CD14-positive monocyte (primary cell): ENCODE measurements around the gene ZNF668. TPM values are rescaled to one million over a fixed set of nuclear protein-coding genes. Genes with fewer than 3 reads are reported as not detected.

Experiments
- DNase-seq, 3 donors: peaks; one replicate each; pipeline ENCODE4 v3.0.0-alpha.2; 2011 to 2022
- H2AFZ ChIP-seq: 2 replicates; pipeline ENCODE4 v1.6.0; 2012; ENCODE audit warnings: mild to moderate bottlenecking, low read depth, low read length, inconsistent platforms; ENCODE audit not compliant: insufficient read depth, poor library complexity, severe bottlenecking
- H3K27ac ChIP-seq, 2 donors: 1 replicate in 1 of 2; 2 replicates in 1 of 2; pipeline ENCODE4 v1.5.1; 2012 to 2013; ENCODE audit warnings: low read length in 2 of 2, control low read depth in 1 of 2, inconsistent platforms in 1 of 2, low read depth in 1 of 2, mild to moderate bottlenecking in 1 of 2
- H3K27me3 ChIP-seq, 2 donors: one replicate each; pipeline versions ENCODE4 v1.6.0 to v1.6.1; 2011 to 2013; ENCODE audit warnings: low read length in 2 of 2; ENCODE audit not compliant: control insufficient read depth in 2 of 2, insufficient read depth in 2 of 2
- H3K36me3 ChIP-seq, 2 donors: replicated peaks in 1 of 2; 1 replicate in 1 of 2; 2 replicates in 1 of 2; pipeline versions ENCODE4 v1.5.1 to v1.6.1; 2012 to 2013; ENCODE audit warnings: low read length in 2 of 2, control low read depth in 1 of 2, inconsistent platforms in 1 of 2, mild to moderate bottlenecking in 1 of 2; ENCODE audit not compliant: insufficient read depth in 2 of 2, control insufficient read depth in 1 of 2
- H3K4me1 ChIP-seq, 2 donors: 1 replicate in 1 of 2; 2 replicates in 1 of 2; pipeline versions ENCODE4 v1.5.1 to v1.6.1; 2012 to 2013; ENCODE audit warnings: low read length in 2 of 2, control low read depth in 1 of 2, inconsistent platforms in 1 of 2, mild to moderate bottlenecking in 1 of 2, moderate library complexity in 1 of 2; ENCODE audit not compliant: insufficient read depth in 2 of 2, control insufficient read depth in 1 of 2
- H3K4me2 ChIP-seq: replicated peaks from 2 replicates; pipeline ENCODE3; 2012; ENCODE audit warnings: low read length, moderate library complexity, mild to moderate bottlenecking; ENCODE audit not compliant: poor library complexity, severe bottlenecking; ENCODE audit errors: extremely low read depth
- H3K4me3 ChIP-seq, 3 experiments: fragments of 200-600 bp in 1 of 3; sonication (generic) in 1 of 3; replicated peaks in 1 of 3; 1 replicate in 2 of 3; 2 replicates in 1 of 3; pipeline ENCODE4 v1.5.1; 2011 to 2013; ENCODE audit warnings: low read length in 3 of 3, mild to moderate bottlenecking in 3 of 3, control low read depth in 2 of 3, low read depth in 2 of 3, inconsistent platforms in 1 of 3, moderate library complexity in 1 of 3
- H3K79me2 ChIP-seq: 2 replicates; pipeline ENCODE4 v1.6.0; 2012; ENCODE audit warnings: mild to moderate bottlenecking, control low read depth, inconsistent platforms, low read length, moderate library complexity; ENCODE audit not compliant: insufficient read depth
- H3K9ac ChIP-seq: 2 replicates; pipeline ENCODE4 v1.6.0; 2017; ENCODE audit warnings: low read length, mild to moderate bottlenecking; ENCODE audit not compliant: insufficient read depth, poor library complexity, severe bottlenecking
- H3K9me3 ChIP-seq, 2 donors: replicated peaks in 1 of 2; 1 replicate in 1 of 2; 2 replicates in 1 of 2; pipeline versions ENCODE4 v1.5.1 to v1.6.1; 2012 to 2013; ENCODE audit warnings: low read length in 2 of 2, control low read depth in 1 of 2; ENCODE audit not compliant: control insufficient read depth in 1 of 2, insufficient read depth in 1 of 2
- H4K20me1 ChIP-seq: 2 replicates; pipeline ENCODE4 v1.6.0; 2012; ENCODE audit warnings: mild to moderate bottlenecking, low read length, control low read depth, moderate library complexity; ENCODE audit not compliant: insufficient read depth
- H3K27ac Mint-ChIP-seq, 7 donors: one replicate each; pipeline ENCODE4 v1.8.0; 2020; ENCODE audit warnings: mild to moderate bottlenecking in 7 of 7, mixed read lengths in 7 of 7, moderate library complexity in 6 of 7, inconsistent platforms in 2 of 7
- H3K27me3 Mint-ChIP-seq, 3 donors: one replicate each; pipeline ENCODE4 v1.8.0; 2021 to 2022; ENCODE audit warnings: low read depth in 3 of 3, mild to moderate bottlenecking in 3 of 3, mixed read lengths in 3 of 3, moderate library complexity in 3 of 3, inconsistent platforms in 1 of 3
- H3K36me3 Mint-ChIP-seq, 2 donors: one replicate each; pipeline ENCODE4 v1.8.0; 2020; ENCODE audit warnings: mixed read lengths in 2 of 2, inconsistent platforms in 1 of 2, mild to moderate bottlenecking in 1 of 2
- H3K4me1 Mint-ChIP-seq: one replicate; pipeline ENCODE4 v1.8.0; 2020; ENCODE audit warnings: mild to moderate bottlenecking, mixed read lengths
- H3K4me3 Mint-ChIP-seq, 2 donors: one replicate each; pipeline ENCODE4 v1.8.0; 2020; ENCODE audit warnings: mild to moderate bottlenecking in 2 of 2, mixed read lengths in 2 of 2, moderate library complexity in 1 of 2
- H3K9me3 Mint-ChIP-seq, 7 donors: one replicate each; pipeline ENCODE4 v1.8.0; 2020 to 2022; ENCODE audit warnings: mixed read lengths in 7 of 7, mild to moderate bottlenecking in 6 of 7, moderate library complexity in 6 of 7, inconsistent platforms in 2 of 7
- CTCF ChIP-seq: fragments of 200-600 bp; IDR thresholded peaks from one replicate; pipeline ENCODE4 v1.8.0; 2022; ENCODE audit warnings: antibody characterized with exemption, mild to moderate bottlenecking
- WGBS: methylation state at CpG from one replicate; pipeline ENCODE4 v1.1.5; 2013; ENCODE audit warnings: missing lambda C conversion rate; ENCODE audit not compliant: insufficient coverage; 5-methylcytosine and 5-hydroxymethylcytosine counted together
- intact Hi-C, 2 donors: fragments of 100-400 bp; cut with micrococcal nuclease; formaldehyde crosslinking; loops; one replicate each; pipeline versions ENCODE4 v1.15.0 to v1.15.1; 2023
- polyA plus RNA-seq, 3 donors: library from polyadenylated mRNA; depleted of rRNA in 1 of 3; unstranded in 2 of 3; stranded (reverse) in 1 of 3; fragments of 300-500 nt in 2 of 3; fragments of >200 nt in 1 of 3; fragmentation: Illumina TruSeq in 2 of 3; gene quantifications; 1 replicate in 2 of 3; 2 replicates in 1 of 3; pipeline ENCODE4 v1.2.3, GENCODE V29; 2012 to 2021

The ZNF668 gene
- polyA plus RNA-seq, 3 donors, result 3.8 to 4.8 (median 4.5) TPM

- 81% methylated on average over 2 of the region's 2 CpGs for WGBS
- Histone ChIP-seq H3K9me3 (no peaks in the 10 kb centered on the region), H3K36me3 (peaks cover 34 to 38% of the 10 kb centered on the region in 2 donors), H2AFZ (no peak overlapping the region), H3K4me1 (peaks cover 69 to 81% of the 10 kb centered on the region in 2 donors), H3K4me3 (peak overlapping the region in 1 of 3 experiments; percentile 61), H4K20me1 (peaks cover 8% of the 10 kb centered on the region), H3K27ac (peak overlapping the region; percentile 89 to 98), H3K79me2 (peaks cover 58% of the 10 kb centered on the region), H3K27me3 (no peaks in the 10 kb centered on the region), H3K4me2 (peak overlapping the region; percentile 64), H3K9ac (no peak overlapping the region)
- H3K27me3 Mint-ChIP-seq, result peaks cover 0 to 2% (median 0%) of the 10 kb centered on the region in 3 donors
- H3K27ac Mint-ChIP-seq, result peak overlapping the region; percentile 94 to 100 (median 98)
- DNase-seq, result no peak
- H3K9me3 Mint-ChIP-seq, result peaks cover 0 to 1% (median 0%) of the 10 kb centered on the region in 7 donors
- peaks cover 36 to 42% of the 10 kb centered on the region in 2 donors for H3K36me3 Mint-ChIP-seq
- intact Hi-C loops, result loop anchor here (2.0 to 10.0 kb wide), 4 partner anchors 30 to 762 kb away; partner anchors contain the start of genes FUS (in 1 of the 2) and ZNF267 (in 1 of the 2)
- H3K4me1 Mint-ChIP-seq, result peaks cover 66% of the 10 kb centered on the region
- H3K4me3 Mint-ChIP-seq, result peak overlapping the region in 1 of 2 donors; percentile 31
- TF ChIP-seq CTCF, result no peak
Observed at GRCh38 chr16:31112711-31113110, 38.7 kb upstream of the ZNF668 start.

- DNase-seq, result peak in 1 of 3 donors; percentile 14
- peak overlapping the region; percentile 94 to 100 (median 98) for H3K27ac Mint-ChIP-seq
- H3K9me3 ChIP-seq, result no peaks in the 10 kb centered on the region
- WGBS, result 97% methylated on average over 22 of the region's 23 CpGs
- H3K79me2 ChIP-seq, result peaks cover 55% of the 10 kb centered on the region
- peak overlapping the region; percentile 89 to 98 for H3K27ac ChIP-seq
- H4K20me1 ChIP-seq, result peaks cover 8% of the 10 kb centered on the region
- H3K27me3 Mint-ChIP-seq, result peaks cover 0 to 3% (median 0%) of the 10 kb centered on the region in 3 donors
- no peak overlapping the region for H2AFZ ChIP-seq
- peaks cover 69 to 84% of the 10 kb centered on the region in 2 donors for H3K4me1 ChIP-seq
- H3K4me1 Mint-ChIP-seq, result peaks cover 68% of the 10 kb centered on the region
- peaks cover 34 to 38% of the 10 kb centered on the region in 2 donors for H3K36me3 ChIP-seq
- H3K4me3 Mint-ChIP-seq, result no peak overlapping the region
- H3K4me3 ChIP-seq, result peak overlapping the region in 1 of 3 experiments; percentile 61
- TF ChIP-seq CTCF, result no peak
- no peaks in the 10 kb centered on the region for H3K27me3 ChIP-seq
- peaks cover 0 to 1% (median 0%) of the 10 kb centered on the region in 7 donors for H3K9me3 Mint-ChIP-seq
- intact Hi-C loops, result loop anchor here (2.0 to 10.0 kb wide), 4 partner anchors 31 to 763 kb away; partner anchors contain the start of genes FUS (in 1 of the 2) and ZNF267 (in 1 of the 2)
- H3K4me2 ChIP-seq, result peak overlapping the region; percentile 64
- no peak overlapping the region for H3K9ac ChIP-seq
- peaks cover 36 to 42% of the 10 kb centered on the region in 2 donors for H3K36me3 Mint-ChIP-seq
Observed at GRCh38 chr16:31111881-31112466, 37.9 kb upstream of the ZNF668 start.
